ENCODE results near the gene TLK1. TPM values are rescaled to one million over a fixed set of nuclear protein-coding genes. Genes with fewer than 3 reads are reported as not detected.
A peak's percentile ranks its signal among the peaks of the same experiment; 100 is the strongest.

TLK1 gene
- total and polyA plus RNA-seq, 9 of the 15 experiments (the other 6 are each of a cell fraction or from before 2014, with no cell fraction given): 20.2 to 101 (median 40.5) TPM

DNA sequence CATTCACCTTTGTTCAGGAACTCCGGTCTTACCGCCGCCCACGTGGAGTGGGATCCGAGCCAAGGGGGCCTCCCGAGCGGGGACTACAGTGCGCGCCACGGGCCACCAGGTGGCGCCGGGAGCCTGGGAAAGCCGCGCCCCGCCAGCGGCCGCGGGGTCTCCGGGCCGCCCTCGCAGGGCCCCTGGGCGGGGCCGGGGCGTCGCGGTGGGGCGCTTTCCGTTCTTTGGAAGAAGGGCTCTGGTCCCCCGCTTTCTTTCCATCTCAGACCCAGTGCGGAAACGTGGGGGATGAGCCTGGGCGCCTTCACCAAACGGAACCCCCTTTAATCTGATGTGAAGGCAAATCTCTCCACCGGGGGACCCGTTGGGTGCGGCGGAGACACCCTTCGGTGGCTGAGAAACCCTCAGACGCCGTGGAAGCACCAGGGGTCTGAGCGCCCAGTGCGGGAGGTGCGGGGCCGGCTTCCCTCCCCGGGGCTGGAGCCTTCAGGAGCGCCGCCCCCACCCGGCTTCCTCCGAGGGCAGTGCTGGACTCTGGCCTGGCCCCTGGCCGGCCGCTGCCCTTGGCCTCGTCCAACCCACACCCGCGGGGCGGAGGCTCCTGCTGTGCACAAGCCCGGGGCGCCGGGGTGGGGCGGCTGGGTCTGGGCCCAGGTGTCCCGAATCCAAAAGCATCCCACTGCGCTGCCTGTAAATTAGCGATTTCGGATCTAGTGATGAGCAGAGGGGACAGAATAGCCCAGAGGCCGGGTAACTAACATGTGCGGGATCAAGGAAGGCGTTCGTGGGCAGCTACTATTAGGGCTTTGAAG lies 187.0 kb downstream of the TLK1 start (continued):
- TF ChIP-seq, protein P1, sequence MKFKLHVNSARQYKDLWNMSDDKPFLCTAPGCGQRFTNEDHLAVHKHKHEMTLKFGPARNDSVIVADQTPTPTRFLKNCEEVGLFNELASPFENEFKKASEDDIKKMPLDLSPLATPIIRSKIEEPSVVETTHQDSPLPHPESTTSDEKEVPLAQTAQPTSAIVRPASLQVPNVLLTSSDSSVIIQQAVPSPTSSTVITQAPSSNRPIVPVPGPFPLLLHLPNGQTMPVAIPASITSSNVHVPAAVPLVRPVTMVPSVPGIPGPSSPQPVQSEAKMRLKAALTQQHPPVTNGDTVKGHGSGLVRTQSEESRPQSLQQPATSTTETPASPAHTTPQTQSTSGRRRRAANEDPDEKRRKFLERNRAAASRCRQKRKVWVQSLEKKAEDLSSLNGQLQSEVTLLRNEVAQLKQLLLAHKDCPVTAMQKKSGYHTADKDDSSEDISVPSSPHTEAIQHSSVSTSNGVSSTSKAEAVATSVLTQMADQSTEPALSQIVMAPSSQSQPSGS (CRISPR knock-in tag; IDR thresholded peaks at IDR 0.05): no peak
- no peak for TF ChIP-seq CEBPG (CRISPR knock-in tag; IDR thresholded peaks at IDR 0.05)
- no peak for TF ChIP-seq CEBPG (tag; conservative IDR thresholded peaks at IDR 0.05 in 1 of 2, IDR thresholded peaks at IDR 0.05 in 1 of 2)
- TF ChIP-seq, protein P2, sequence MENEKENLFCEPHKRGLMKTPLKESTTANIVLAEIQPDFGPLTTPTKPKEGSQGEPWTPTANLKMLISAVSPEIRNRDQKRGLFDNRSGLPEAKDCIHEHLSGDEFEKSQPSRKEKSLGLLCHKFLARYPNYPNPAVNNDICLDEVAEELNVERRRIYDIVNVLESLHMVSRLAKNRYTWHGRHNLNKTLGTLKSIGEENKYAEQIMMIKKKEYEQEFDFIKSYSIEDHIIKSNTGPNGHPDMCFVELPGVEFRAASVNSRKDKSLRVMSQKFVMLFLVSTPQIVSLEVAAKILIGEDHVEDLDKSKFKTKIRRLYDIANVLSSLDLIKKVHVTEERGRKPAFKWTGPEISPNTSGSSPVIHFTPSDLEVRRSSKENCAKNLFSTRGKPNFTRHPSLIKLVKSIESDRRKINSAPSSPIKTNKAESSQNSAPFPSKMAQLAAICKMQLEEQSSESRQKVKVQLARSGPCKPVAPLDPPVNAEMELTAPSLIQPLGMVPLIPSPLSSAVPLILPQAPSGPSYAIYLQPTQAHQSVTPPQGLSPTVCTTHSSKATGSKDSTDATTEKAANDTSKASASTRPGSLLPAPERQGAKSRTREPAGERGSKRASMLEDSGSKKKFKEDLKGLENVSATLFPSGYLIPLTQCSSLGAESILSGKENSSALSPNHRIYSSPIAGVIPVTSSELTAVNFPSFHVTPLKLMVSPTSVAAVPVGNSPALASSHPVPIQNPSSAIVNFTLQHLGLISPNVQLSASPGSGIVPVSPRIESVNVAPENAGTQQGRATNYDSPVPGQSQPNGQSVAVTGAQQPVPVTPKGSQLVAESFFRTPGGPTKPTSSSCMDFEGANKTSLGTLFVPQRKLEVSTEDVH (IDR thresholded peaks at IDR 0.05; ENCODE audit: low read depth, partially characterized antibody): no peak
- TF ChIP-seq, protein P3, sequence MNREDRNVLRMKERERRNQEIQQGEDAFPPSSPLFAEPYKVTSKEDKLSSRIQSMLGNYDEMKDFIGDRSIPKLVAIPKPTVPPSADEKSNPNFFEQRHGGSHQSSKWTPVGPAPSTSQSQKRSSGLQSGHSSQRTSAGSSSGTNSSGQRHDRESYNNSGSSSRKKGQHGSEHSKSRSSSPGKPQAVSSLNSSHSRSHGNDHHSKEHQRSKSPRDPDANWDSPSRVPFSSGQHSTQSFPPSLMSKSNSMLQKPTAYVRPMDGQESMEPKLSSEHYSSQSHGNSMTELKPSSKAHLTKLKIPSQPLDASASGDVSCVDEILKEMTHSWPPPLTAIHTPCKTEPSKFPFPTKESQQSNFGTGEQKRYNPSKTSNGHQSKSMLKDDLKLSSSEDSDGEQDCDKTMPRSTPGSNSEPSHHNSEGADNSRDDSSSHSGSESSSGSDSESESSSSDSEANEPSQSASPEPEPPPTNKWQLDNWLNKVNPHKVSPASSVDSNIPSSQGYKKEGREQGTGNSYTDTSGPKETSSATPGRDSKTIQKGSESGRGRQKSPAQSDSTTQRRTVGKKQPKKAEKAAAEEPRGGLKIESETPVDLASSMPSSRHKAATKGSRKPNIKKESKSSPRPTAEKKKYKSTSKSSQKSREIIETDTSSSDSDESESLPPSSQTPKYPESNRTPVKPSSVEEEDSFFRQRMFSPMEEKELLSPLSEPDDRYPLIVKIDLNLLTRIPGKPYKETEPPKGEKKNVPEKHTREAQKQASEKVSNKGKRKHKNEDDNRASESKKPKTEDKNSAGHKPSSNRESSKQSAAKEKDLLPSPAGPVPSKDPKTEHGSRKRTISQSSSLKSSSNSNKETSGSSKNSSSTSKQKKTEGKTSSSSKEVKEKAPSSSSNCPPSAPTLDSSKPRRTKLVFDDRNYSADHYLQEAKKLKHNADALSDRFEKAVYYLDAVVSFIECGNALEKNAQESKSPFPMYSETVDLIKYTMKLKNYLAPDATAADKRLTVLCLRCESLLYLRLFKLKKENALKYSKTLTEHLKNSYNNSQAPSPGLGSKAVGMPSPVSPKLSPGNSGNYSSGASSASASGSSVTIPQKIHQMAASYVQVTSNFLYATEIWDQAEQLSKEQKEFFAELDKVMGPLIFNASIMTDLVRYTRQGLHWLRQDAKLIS (CRISPR knock-in tag; IDR thresholded peaks at IDR 0.05): no peak
- peak; percentile 89 for TF ChIP-seq POLR2G (IDR thresholded peaks at IDR 0.05; ENCODE audit: low read depth, low read length)
- TF ChIP-seq, protein P4, sequence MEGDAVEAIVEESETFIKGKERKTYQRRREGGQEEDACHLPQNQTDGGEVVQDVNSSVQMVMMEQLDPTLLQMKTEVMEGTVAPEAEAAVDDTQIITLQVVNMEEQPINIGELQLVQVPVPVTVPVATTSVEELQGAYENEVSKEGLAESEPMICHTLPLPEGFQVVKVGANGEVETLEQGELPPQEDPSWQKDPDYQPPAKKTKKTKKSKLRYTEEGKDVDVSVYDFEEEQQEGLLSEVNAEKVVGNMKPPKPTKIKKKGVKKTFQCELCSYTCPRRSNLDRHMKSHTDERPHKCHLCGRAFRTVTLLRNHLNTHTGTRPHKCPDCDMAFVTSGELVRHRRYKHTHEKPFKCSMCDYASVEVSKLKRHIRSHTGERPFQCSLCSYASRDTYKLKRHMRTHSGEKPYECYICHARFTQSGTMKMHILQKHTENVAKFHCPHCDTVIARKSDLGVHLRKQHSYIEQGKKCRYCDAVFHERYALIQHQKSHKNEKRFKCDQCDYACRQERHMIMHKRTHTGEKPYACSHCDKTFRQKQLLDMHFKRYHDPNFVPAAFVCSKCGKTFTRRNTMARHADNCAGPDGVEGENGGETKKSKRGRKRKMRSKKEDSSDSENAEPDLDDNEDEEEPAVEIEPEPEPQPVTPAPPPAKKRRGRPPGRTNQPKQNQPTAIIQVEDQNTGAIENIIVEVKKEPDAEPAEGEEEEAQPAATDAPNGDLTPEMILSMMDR (IDR thresholded peaks at IDR 0.05 in 2 of 3, conservative IDR thresholded peaks at IDR 0.05 in 1 of 3; ENCODE audit: insufficient read depth in 2 of 3, low read depth in 1 of 3, low read length in 3 of 3): peak; percentile 91 to 96 (median 93)
- no peak for TF ChIP-seq ZZZ3 (IDR thresholded peaks at IDR 0.05)
- TF ChIP-seq ESRRB (CRISPR knock-in tag; IDR thresholded peaks at IDR 0.05; ENCODE audit: borderline replicate concordance): no peak
- TF ChIP-seq HMG20A (CRISPR knock-in tag; conservative IDR thresholded peaks at IDR 0.05): no peak
- TF ChIP-seq SMARCA4 (IDR thresholded peaks at IDR 0.05): 0 out of 2 replicates have a peak, but pooled peaks have one; percentile 36
- 0 out of 2 replicates have a peak, but pooled peaks have one; percentile 41 for TF ChIP-seq ELF1 (tag; IDR thresholded peaks at IDR 0.05)
- TF ChIP-seq ARID2 (IDR thresholded peaks at IDR 0.05): no peak
- no peak for TF ChIP-seq TSC22D4 (tag; IDR thresholded peaks at IDR 0.05)
- peak; percentile 88 for TF ChIP-seq TARDBP (IDR thresholded peaks at IDR 0.05)
- TF ChIP-seq ZNF79 (CRISPR knock-in tag; IDR thresholded peaks at IDR 0.05; ENCODE audit: low read depth): no peak

All from K562 (cell line).